ENCODE data around the gene GTPBP2. TPM values are rescaled to one million over a fixed set of nuclear protein-coding genes. Genes with fewer than 3 reads are reported as not detected.
A peak's percentile ranks its signal among the peaks of the same experiment; 100 is the strongest.

The GTPBP2 gene
- polyA plus RNA-seq, 3 donors = 3.6 to 120 (median 4.9) TPM

GRCh38 chr6:43625393-43625992, 3.6 kb downstream of the GTPBP2 start:
- H3K9ac ChIP-seq (ENCODE audit: insufficient read depth, low read length, poor library complexity, severe bottlenecking) = no peak overlapping the region
- TF ChIP-seq CTCF (IDR thresholded peaks at IDR 0.05) = no peak
- WGBS (ENCODE audit: insufficient coverage) = 98% methylated on average over 14 of the region's 16 CpGs
- no peaks in the 10 kb centered on the region for H3K27me3 ChIP-seq (ENCODE audit: control insufficient read depth in 2 of 2, insufficient read depth in 2 of 2, low read length in 2 of 2)
- H3K4me1 ChIP-seq (ENCODE audit: control insufficient read depth in 1 of 2, insufficient read depth in 2 of 2, low read length in 2 of 2) = peaks cover 32 to 41% of the 10 kb centered on the region in 2 donors
- peaks cover 0 to 1% (median 0%) of the 10 kb centered on the region in 3 donors for H3K27me3 Mint-ChIP-seq (ENCODE audit: low read depth in 3 of 3)
- H3K4me2 ChIP-seq (replicated peaks; ENCODE audit: extremely low read depth, low read length, poor library complexity, severe bottlenecking) = no peak overlapping the region
- H3K4me3 ChIP-seq (replicated peaks in 1 of 3; ENCODE audit: low read depth in 2 of 3, low read length in 3 of 3) = no peak overlapping the region
- H3K27ac Mint-ChIP-seq = peak overlapping the region in 6 of 7 donors; percentile 46 to 98 (median 78)
- no peak overlapping the region for H3K4me3 Mint-ChIP-seq
- DNase-seq = no peak
- peaks cover 33% of the 10 kb centered on the region for H3K4me1 Mint-ChIP-seq
- no peaks in the 10 kb centered on the region for H3K9me3 Mint-ChIP-seq
- no peak overlapping the region for H2AFZ ChIP-seq (ENCODE audit: insufficient read depth, low read depth, low read length, poor library complexity, severe bottlenecking)
- H3K27ac ChIP-seq (ENCODE audit: low read depth in 1 of 2, low read length in 2 of 2) = peak overlapping the region in 1 of 2 donors; percentile 85
- peaks cover 56 to 58% of the 10 kb centered on the region in 2 donors for H3K36me3 ChIP-seq (replicated peaks in 1 of 2; ENCODE audit: control insufficient read depth in 1 of 2, insufficient read depth in 2 of 2, low read length in 2 of 2)
- peaks cover 39% of the 10 kb centered on the region for H3K79me2 ChIP-seq (ENCODE audit: insufficient read depth, low read length)
- intact Hi-C loops (cut with micrococcal nuclease) = loop anchor here (5.0 kb wide), 2 partner anchors 48 to 622 kb away; partner anchors contain the start of genes HSP90AB1 (in 1 of the 2), POLH (in 1 of the 2) and XPO5 (in 1 of the 2)
- H3K36me3 Mint-ChIP-seq = peaks cover 54 to 64% of the 10 kb centered on the region in 2 donors
- no peaks in the 10 kb centered on the region for H3K9me3 ChIP-seq (replicated peaks in 1 of 2; ENCODE audit: control insufficient read depth in 1 of 2, insufficient read depth in 1 of 2, low read length in 2 of 2)
- H4K20me1 ChIP-seq (ENCODE audit: insufficient read depth, low read length) = peaks cover 46% of the 10 kb centered on the region

DNA sequence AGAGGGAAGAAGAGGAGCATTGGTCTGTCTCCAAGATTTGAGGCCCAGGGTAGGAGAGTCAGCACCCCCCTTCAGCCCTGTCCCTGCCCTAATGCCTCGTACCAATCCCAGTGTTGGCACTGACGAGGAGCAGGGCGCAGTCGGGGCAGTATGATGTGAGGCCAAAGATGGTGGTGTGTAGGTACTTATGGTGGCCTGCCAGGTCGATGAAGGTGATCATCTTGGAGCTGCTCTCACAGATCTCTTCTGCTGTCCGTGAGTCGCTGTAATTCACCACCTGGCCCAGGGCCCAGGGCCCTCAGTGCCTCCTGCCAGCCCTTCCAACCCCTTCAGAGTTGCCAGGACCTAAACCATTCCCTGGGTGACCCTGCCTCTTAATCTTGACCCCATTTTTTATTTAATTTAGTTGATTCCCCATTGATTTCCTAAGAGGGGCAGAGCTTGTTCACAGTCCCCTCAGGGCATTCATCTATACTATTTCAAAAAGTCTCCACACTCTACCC, 4.2 kb downstream of the GTPBP2 start:
- TF ChIP-seq CTCF (IDR thresholded peaks at IDR 0.05) = no peak
- Histone ChIP-seq H3K27ac (ENCODE audit: low read depth in 1 of 2, low read length in 2 of 2) (peak overlapping the region in 1 of 2 donors; percentile 85), H3K27me3 (ENCODE audit: control insufficient read depth in 2 of 2, insufficient read depth in 2 of 2, low read length in 2 of 2) (no peaks in the 10 kb centered on the region), H3K4me2 (replicated peaks; ENCODE audit: extremely low read depth, low read length, poor library complexity, severe bottlenecking) (no peak overlapping the region), H3K9me3 (replicated peaks in 1 of 2; ENCODE audit: control insufficient read depth in 1 of 2, insufficient read depth in 1 of 2, low read length in 2 of 2) (no peaks in the 10 kb centered on the region), H3K36me3 (replicated peaks in 1 of 2; ENCODE audit: control insufficient read depth in 1 of 2, insufficient read depth in 2 of 2, low read length in 2 of 2) (peaks cover 62 to 64% of the 10 kb centered on the region in 2 donors), H2AFZ (ENCODE audit: insufficient read depth, low read depth, low read length, poor library complexity, severe bottlenecking) (no peak overlapping the region), H3K4me3 (replicated peaks in 1 of 3; ENCODE audit: low read depth in 2 of 3, low read length in 3 of 3) (no peak overlapping the region), H3K79me2 (ENCODE audit: insufficient read depth, low read length) (peaks cover 39% of the 10 kb centered on the region), H3K4me1 (ENCODE audit: control insufficient read depth in 1 of 2, insufficient read depth in 2 of 2, low read length in 2 of 2) (peaks cover 27 to 34% of the 10 kb centered on the region in 2 donors), H3K9ac (ENCODE audit: insufficient read depth, low read length, poor library complexity, severe bottlenecking) (no peak overlapping the region), H4K20me1 (ENCODE audit: insufficient read depth, low read length) (peaks cover 46% of the 10 kb centered on the region)
- H3K27ac Mint-ChIP-seq = peak overlapping the region in 4 of 7 donors; percentile 48 to 64 (median 59)
- intact Hi-C loops (cut with micrococcal nuclease) = loop anchor here (5.0 kb wide), 2 partner anchors 48 to 622 kb away; partner anchors contain the start of genes HSP90AB1 (in 1 of the 2), POLH (in 1 of the 2) and XPO5 (in 1 of the 2)
- H3K4me3 Mint-ChIP-seq = no peak overlapping the region
- no CpG with 5 or more reads among the region's 7 CpGs for WGBS (ENCODE audit: insufficient coverage)
- H3K27me3 Mint-ChIP-seq (ENCODE audit: low read depth in 3 of 3) = peaks cover 0 to 1% (median 0%) of the 10 kb centered on the region in 3 donors
- H3K36me3 Mint-ChIP-seq = peaks cover 55 to 66% of the 10 kb centered on the region in 2 donors
- H3K4me1 Mint-ChIP-seq = peaks cover 26% of the 10 kb centered on the region
- no peak for DNase-seq
- H3K9me3 Mint-ChIP-seq = no peaks in the 10 kb centered on the region
